MM.1S (cell line): Measurements from ENCODE around the gene SYMPK.

Experiments used
- EZH2phosphoT487 ChIP-seq: fragments of 300-600 bp; sonication (generic); IDR thresholded peaks from 2 replicates; pipeline ENCODE4 v1.6.1; 2018; ENCODE audit warnings: antibody characterized with exemption, low read length
- TF ChIP-seq, protein P1 (sequence below): fragments of 300-600 bp; sonication (generic); IDR thresholded peaks from 2 replicates; pipeline ENCODE4 v1.5.1; 2016; ENCODE audit warnings: antibody characterized with exemption, low read length, mixed read lengths

- TF ChIP-seq, protein P1, sequence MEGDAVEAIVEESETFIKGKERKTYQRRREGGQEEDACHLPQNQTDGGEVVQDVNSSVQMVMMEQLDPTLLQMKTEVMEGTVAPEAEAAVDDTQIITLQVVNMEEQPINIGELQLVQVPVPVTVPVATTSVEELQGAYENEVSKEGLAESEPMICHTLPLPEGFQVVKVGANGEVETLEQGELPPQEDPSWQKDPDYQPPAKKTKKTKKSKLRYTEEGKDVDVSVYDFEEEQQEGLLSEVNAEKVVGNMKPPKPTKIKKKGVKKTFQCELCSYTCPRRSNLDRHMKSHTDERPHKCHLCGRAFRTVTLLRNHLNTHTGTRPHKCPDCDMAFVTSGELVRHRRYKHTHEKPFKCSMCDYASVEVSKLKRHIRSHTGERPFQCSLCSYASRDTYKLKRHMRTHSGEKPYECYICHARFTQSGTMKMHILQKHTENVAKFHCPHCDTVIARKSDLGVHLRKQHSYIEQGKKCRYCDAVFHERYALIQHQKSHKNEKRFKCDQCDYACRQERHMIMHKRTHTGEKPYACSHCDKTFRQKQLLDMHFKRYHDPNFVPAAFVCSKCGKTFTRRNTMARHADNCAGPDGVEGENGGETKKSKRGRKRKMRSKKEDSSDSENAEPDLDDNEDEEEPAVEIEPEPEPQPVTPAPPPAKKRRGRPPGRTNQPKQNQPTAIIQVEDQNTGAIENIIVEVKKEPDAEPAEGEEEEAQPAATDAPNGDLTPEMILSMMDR: no peak
- TF ChIP-seq EZH2phosphoT487: no peak
Observed at GRCh38 chr19:45874620-45874966, 11.6 kb upstream of the SYMPK start.
